Gastrocnemius medialis (tissue), 4 donors: ENCODE measurements around the gene PHF12. TPM values are rescaled to one million over a fixed set of nuclear protein-coding genes. Genes with fewer than 3 reads are reported as not detected.

Experiments used
- ATAC-seq, 2 donors: fragments of 150-250 bp; one replicate each; pipeline ENCODE4 v1.9.1; 2016
- DNase-seq, 2 donors: peaks; one replicate each; pipeline ENCODE4 v3.0.0-alpha.2; 2019
- H3K27ac ChIP-seq, 4 donors: fragments of 200-600 bp; sonication (generic); 1 replicate in 1 of 4; 2 replicates in 3 of 4; pipeline ENCODE4 v1.5.1; 2016 to 2018; ENCODE audit warnings: mild to moderate bottlenecking in 2 of 4, moderate library complexity in 1 of 4
- H3K27me3 ChIP-seq, 3 donors: fragments of 200-600 bp; sonication (generic) in 2 of 3; 1 replicate in 1 of 3; 2 replicates in 2 of 3; pipeline versions ENCODE4 v1.5.1 to v1.6.0; 2016 to 2019; ENCODE audit warnings: mild to moderate bottlenecking in 1 of 3, moderate library complexity in 1 of 3
- H3K36me3 ChIP-seq, 2 donors: fragments of 200-600 bp; sonication (generic) in 1 of 2; one replicate each; pipeline ENCODE4 v1.5.1; 2017 to 2018
- H3K4me1 ChIP-seq, 2 donors: fragments of 200-600 bp; sonication (generic) in 1 of 2; one replicate each; pipeline ENCODE4 v1.5.1; 2016 to 2017; ENCODE audit warnings: mild to moderate bottlenecking in 2 of 2
- H3K4me3 ChIP-seq, 4 donors: fragments of 200-600 bp; sonication (generic) in 3 of 4; 1 replicate in 1 of 4; 2 replicates in 3 of 4; pipeline ENCODE4 v1.5.1; 2016 to 2019; ENCODE audit warnings: mild to moderate bottlenecking in 2 of 4
- H3K9me3 ChIP-seq, 3 donors: fragments of 200-600 bp; sonication (generic) in 2 of 3; 1 replicate in 1 of 3; 2 replicates in 2 of 3; pipeline ENCODE4 v1.5.1; 2016 to 2019
- CTCF ChIP-seq, 5 experiments: fragments of 450-650 bp in 3 of 5; fragments of 200-600 bp in 2 of 5; sonication (generic) in 2 of 5; IDR thresholded peaks in 4 of 5; conservative IDR thresholded peaks in 1 of 5; 1 replicate in 4 of 5; 2 replicates in 1 of 5; pipeline ENCODE4 v1.5.1; 2016 to 2019; ENCODE audit warnings: antibody characterized with exemption in 5 of 5, mild to moderate bottlenecking in 3 of 5, moderate library complexity in 3 of 5
- POLR2A ChIP-seq, 2 donors: fragments of 450-650 bp; IDR thresholded peaks; one replicate each; pipeline ENCODE4 v1.6.1; 2017; ENCODE audit warnings: antibody characterized with exemption in 2 of 2, mild to moderate bottlenecking in 2 of 2, moderate library complexity in 2 of 2
- in situ Hi-C, 4 donors: fragments of 200-750 bp; cut with MboI; loops; one replicate each; pipeline versions ENCODE4 v1.15.0 to v1.8.0; 2017; ENCODE audit warnings: low sequenced_read_pairs in 4 of 4
- intact Hi-C: fragments of 100-400 bp; cut with DNase I; formaldehyde crosslinking; loops from one replicate; pipeline ENCODE4 v1.15.1; 2023; ENCODE audit warnings: low total_unique reads
- total RNA-seq, 4 donors: library from RNA; depleted of rRNA; stranded (reverse); fragments of >200 nt; gene quantifications; one replicate each; pipeline versions ENCODE4 v1.1.0 to v1.2.3, GENCODE V29; 2016

PHF12 gene
- total RNA-seq, 4 donors from 2014 or later, result 22.1 to 37.3 (median 24.2) TPM

DNA sequence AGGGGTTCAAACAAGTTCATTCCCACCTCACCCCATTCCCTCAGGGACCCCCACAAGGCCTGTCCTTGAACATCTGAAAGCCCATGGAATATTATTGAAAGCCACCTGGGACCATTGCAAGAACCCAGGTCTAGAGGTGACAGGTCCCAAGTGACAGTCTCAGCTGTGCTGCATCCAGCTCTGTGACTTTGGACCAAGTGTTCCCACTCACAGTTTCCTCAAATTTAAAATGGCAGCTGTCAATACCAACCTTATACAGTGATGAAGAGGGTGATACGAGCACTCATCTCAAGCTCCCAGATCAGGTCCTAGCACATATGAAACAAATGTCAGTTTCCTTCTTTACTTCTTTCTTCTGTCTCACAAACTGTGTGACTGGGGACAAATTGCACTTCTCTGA is 87.4 kb downstream of the PHF12 start:
- peaks cover 0 to 26% of the 10 kb centered on the region in 2 donors for H3K36me3 ChIP-seq
- H3K27ac ChIP-seq, result no peak overlapping the region
- in situ Hi-C loops (loop anchor here in 1 of 4 donors (25.0 kb wide), 1 partner anchor 102 kb away; no protein-coding TSS in a partner anchor), intact Hi-C loops (no loop called here)
- H3K9me3 ChIP-seq, result no peaks in the 10 kb centered on the region
- no peak overlapping the region for H3K4me3 ChIP-seq
- no peaks in the 10 kb centered on the region for H3K4me1 ChIP-seq
- DNase-seq, result no peak
- TF ChIP-seq CTCF (IDR thresholded peaks at IDR 0.05 in 4 of 5, conservative IDR thresholded peaks at IDR 0.05 in 1 of 5) (no peak), POLR2A (IDR thresholded peaks at IDR 0.05) (no peak)
- ATAC-seq, result no peak
- no peaks in the 10 kb centered on the region for H3K27me3 ChIP-seq

DNA sequence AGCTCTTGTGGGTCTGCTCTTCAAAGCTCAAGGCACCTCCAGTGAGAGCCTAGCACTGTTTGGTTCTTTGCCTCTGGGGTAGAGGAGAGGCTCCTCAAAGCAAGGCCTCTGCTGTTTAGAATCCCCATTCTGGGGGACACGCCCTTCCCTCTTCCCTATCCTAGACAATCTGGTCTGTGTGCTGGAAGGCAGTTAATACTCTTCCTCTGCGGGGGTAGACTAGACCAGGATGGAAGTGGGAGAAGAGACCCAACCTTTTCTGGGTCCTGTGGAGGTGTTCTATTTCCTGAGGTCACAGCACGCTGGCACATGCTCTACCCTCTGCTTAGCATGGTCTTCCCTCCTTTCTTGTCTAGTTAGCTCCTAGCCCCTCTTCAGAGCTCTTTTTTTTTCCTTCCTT is 88.8 kb downstream of the PHF12 start:
- Histone ChIP-seq H3K9me3 (no peaks in the 10 kb centered on the region), H3K4me3 (no peak overlapping the region), H3K36me3 (peaks cover 0 to 40% of the 10 kb centered on the region in 2 donors), H3K27ac (no peak overlapping the region), H3K27me3 (no peaks in the 10 kb centered on the region), H3K4me1 (no peaks in the 10 kb centered on the region)
- TF ChIP-seq POLR2A (IDR thresholded peaks at IDR 0.05) (no peak), CTCF (IDR thresholded peaks at IDR 0.05 in 4 of 5, conservative IDR thresholded peaks at IDR 0.05 in 1 of 5) (no peak)
- no peak for DNase-seq
- intact Hi-C loops, result no loop called here
- in situ Hi-C loops, result loop anchor here in 1 of 4 donors (25.0 kb wide), 1 partner anchor 100 kb away; no protein-coding TSS in a partner anchor
- no peak for ATAC-seq

DNA sequence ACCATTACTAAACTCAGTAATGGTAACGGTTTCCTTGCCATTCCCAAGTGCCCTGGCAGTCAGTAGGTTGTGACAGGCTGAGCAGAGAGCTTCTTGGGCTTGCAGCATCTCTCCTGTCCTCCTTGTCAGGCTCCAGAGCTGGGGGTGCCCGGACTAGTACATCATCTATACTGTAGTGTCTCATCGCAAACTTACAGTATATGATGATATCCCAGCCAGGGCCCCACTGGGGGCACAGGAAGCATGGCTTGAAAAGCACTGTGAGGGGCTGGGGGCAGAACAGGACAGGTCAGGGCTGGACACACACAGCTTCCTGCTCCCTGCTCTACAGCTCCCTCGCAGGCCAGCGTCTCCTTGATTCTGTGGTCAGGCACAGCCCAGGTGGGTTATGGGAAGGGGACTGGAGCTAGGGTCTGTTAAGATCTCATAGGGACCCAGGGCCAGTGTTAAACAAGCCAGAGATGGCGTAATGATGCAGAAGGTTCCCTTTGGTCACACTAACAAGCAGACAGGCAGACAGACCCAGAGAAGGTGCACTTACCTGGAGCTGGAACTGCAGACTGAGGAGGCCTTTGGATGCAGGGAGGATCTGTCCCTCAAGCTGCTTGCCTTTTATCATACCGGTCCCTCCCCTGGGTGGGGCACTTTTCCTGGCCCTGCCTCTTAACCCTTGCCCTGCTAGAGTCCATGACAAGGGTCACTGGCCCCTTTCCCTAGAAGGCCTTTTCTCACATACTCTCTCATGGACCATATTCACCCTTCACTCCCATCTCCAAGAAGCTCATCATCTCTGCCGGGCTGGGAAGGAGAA is 89.7 kb downstream of the PHF12 start:
- intact Hi-C loops (no loop called here), in situ Hi-C loops (loop anchor here in 1 of 4 donors (25.0 kb wide), 1 partner anchor 99 kb away; no protein-coding TSS in a partner anchor)
- Histone ChIP-seq H3K4me3 (no peak overlapping the region), H3K4me1 (no peaks in the 10 kb centered on the region), H3K9me3 (no peaks in the 10 kb centered on the region), H3K27ac (no peak overlapping the region), H3K27me3 (no peaks in the 10 kb centered on the region), H3K36me3 (peaks cover 0 to 48% of the 10 kb centered on the region in 2 donors)
- TF ChIP-seq POLR2A (IDR thresholded peaks at IDR 0.05), result no peak
- no peak for TF ChIP-seq CTCF (IDR thresholded peaks at IDR 0.05 in 4 of 5, conservative IDR thresholded peaks at IDR 0.05 in 1 of 5)
- no peak for ATAC-seq
- DNase-seq, result no peak

DNA sequence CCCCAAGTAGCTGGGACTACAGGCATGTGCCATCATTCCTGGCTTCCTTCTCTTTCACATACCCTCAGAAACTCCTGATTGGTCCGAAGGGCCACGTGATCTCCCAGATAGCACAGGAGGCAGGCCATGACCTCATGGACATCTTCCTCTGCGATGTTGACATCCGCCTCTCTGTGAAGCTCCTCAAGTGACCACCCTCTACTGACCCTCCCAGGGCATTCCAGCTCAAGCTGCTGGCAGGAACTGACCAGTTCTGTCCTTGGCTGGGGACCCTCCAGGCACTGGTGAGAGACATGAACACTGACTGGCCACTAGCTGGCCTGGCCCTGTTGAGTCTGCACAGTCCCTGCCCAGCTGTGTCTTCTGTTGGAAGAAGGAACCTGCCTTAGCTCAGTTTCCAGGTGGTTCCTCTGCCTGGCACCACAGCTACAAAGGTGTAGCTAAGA is 90.9 kb downstream of the PHF12 start:
- no peak overlapping the region for H3K27ac ChIP-seq
- no peaks in the 10 kb centered on the region for H3K27me3 ChIP-seq
- DNase-seq (no peak), ATAC-seq (no peak)
- H3K9me3 ChIP-seq, result no peaks in the 10 kb centered on the region
- peaks cover 0 to 50% of the 10 kb centered on the region in 2 donors for H3K36me3 ChIP-seq
- intact Hi-C loops, result no loop called here
- TF ChIP-seq CTCF (IDR thresholded peaks at IDR 0.05 in 4 of 5, conservative IDR thresholded peaks at IDR 0.05 in 1 of 5) (no peak), POLR2A (IDR thresholded peaks at IDR 0.05) (no peak)
- H3K4me3 ChIP-seq, result no peak overlapping the region
- H3K4me1 ChIP-seq, result peaks cover 5% of the 10 kb centered on the region in 2 donors
- in situ Hi-C loops, result loop anchor here in 1 of 4 donors (25.0 kb wide), 1 partner anchor 98 kb away; no protein-coding TSS in a partner anchor
